Trophoblast cell (in vitro differentiated cells and primary cell): Measurements from ENCODE around the gene TJP3.

Source experiments
- DNase-seq, 2 donors: peaks; one replicate each; pipeline ENCODE4 v3.0.0-alpha.2; 2016
- H2AFZ ChIP-seq: 2 replicates; pipeline ENCODE4 v1.6.1; 2013; ENCODE audit warnings: low read length, moderate library complexity, mild to moderate bottlenecking; ENCODE audit not compliant: insufficient read depth, poor library complexity
- H2AK5ac ChIP-seq: 2 replicates; pipeline ENCODE4 v1.6.1; 2013; ENCODE audit warnings: mild to moderate bottlenecking, low read length
- H2BK120ac ChIP-seq: 2 replicates; pipeline ENCODE4 v1.6.1; 2013; ENCODE audit warnings: low read length, mild to moderate bottlenecking, moderate library complexity; ENCODE audit not compliant: insufficient read depth, poor library complexity
- H2BK12ac ChIP-seq: 2 replicates; pipeline ENCODE4 v1.6.1; 2013; ENCODE audit warnings: mild to moderate bottlenecking, low read length, moderate library complexity
- H2BK5ac ChIP-seq: 2 replicates; pipeline ENCODE4 v1.6.1; 2013; ENCODE audit warnings: low read length, low read depth, moderate library complexity, mild to moderate bottlenecking; ENCODE audit not compliant: poor library complexity
- H3K14ac ChIP-seq: 2 replicates; pipeline ENCODE4 v1.6.1; 2013; ENCODE audit warnings: mild to moderate bottlenecking, low read length
- H3K18ac ChIP-seq: 2 replicates; pipeline ENCODE4 v1.6.1; 2013; ENCODE audit warnings: mild to moderate bottlenecking, low read length
- H3K23ac ChIP-seq: 2 replicates; pipeline ENCODE4 v1.6.1; 2013; ENCODE audit warnings: low read length
- H3K27ac ChIP-seq: 2 replicates; pipeline ENCODE4 v1.5.1; 2013; ENCODE audit warnings: low read depth, mild to moderate bottlenecking, inconsistent platforms, low read length, moderate library complexity
- H3K27me3 ChIP-seq: 2 replicates; pipeline ENCODE4 v1.6.1; 2013; ENCODE audit warnings: inconsistent platforms, mild to moderate bottlenecking, low read length, moderate library complexity; ENCODE audit not compliant: insufficient read depth
- H3K36me3 ChIP-seq, 2 experiments: 1 replicate in 1 of 2; 2 replicates in 1 of 2; pipeline ENCODE4 v1.6.1; 2013; ENCODE audit warnings: low read length in 2 of 2, mild to moderate bottlenecking in 2 of 2, moderate library complexity in 1 of 2; ENCODE audit not compliant: insufficient read depth in 2 of 2, control insufficient read depth in 1 of 2
- H3K4ac ChIP-seq: 2 replicates; pipeline ENCODE4 v1.6.1; 2013; ENCODE audit warnings: low read depth, mild to moderate bottlenecking, low read length, moderate library complexity
- H3K4me1 ChIP-seq, 2 experiments: 1 replicate in 1 of 2; 2 replicates in 1 of 2; pipeline ENCODE4 v1.6.1; 2013; ENCODE audit warnings: low read length in 2 of 2, mild to moderate bottlenecking in 2 of 2, moderate library complexity in 1 of 2; ENCODE audit not compliant: insufficient read depth in 2 of 2, control insufficient read depth in 1 of 2
- H3K4me2 ChIP-seq: 2 replicates; pipeline ENCODE4 v1.6.1; 2013; ENCODE audit warnings: inconsistent platforms, mild to moderate bottlenecking, low read length, moderate library complexity
- H3K4me3 ChIP-seq: 2 replicates; pipeline ENCODE4 v1.5.1; 2013; ENCODE audit warnings: mild to moderate bottlenecking, low read depth, low read length, inconsistent platforms
- H3K79me1 ChIP-seq: one replicate; pipeline ENCODE4 v1.6.1; 2013; ENCODE audit warnings: low read length
- H3K79me2 ChIP-seq: 2 replicates; pipeline ENCODE4 v1.6.1; 2013; ENCODE audit warnings: low read length, mild to moderate bottlenecking; ENCODE audit not compliant: control insufficient read depth, insufficient read depth, poor library complexity
- H3K9ac ChIP-seq: 2 replicates; pipeline ENCODE4 v1.6.1; 2013; ENCODE audit warnings: mild to moderate bottlenecking, low read length
- H3K9me3 ChIP-seq: 2 replicates; pipeline ENCODE4 v1.6.1; 2013; ENCODE audit warnings: low read depth, mild to moderate bottlenecking, control low read depth, inconsistent platforms, low read length; ENCODE audit not compliant: insufficient read depth
- H4K12ac ChIP-seq: 2 replicates; pipeline ENCODE4 v1.6.1; 2013; ENCODE audit warnings: low read depth, mild to moderate bottlenecking, low read length, moderate library complexity
- H4K8ac ChIP-seq: 2 replicates; pipeline ENCODE4 v1.6.1; 2013; ENCODE audit warnings: low read depth, mild to moderate bottlenecking, low read length, moderate library complexity
- H4K91ac ChIP-seq: one replicate; pipeline ENCODE4 v1.6.1; 2013; ENCODE audit warnings: low read depth, mild to moderate bottlenecking, low read length, moderate library complexity
- WGBS: extraction: QIAGEN DNeasy Blood & Tissue Kit; methylation state at CpG from one replicate; pipeline ENCODE4 v1.1.7; 2013; ENCODE audit warnings: missing lambda C conversion rate; ENCODE audit not compliant: insufficient read length, insufficient coverage; ENCODE audit errors: extremely low coverage; 5-methylcytosine and 5-hydroxymethylcytosine counted together

TJP3 gene

DNA sequence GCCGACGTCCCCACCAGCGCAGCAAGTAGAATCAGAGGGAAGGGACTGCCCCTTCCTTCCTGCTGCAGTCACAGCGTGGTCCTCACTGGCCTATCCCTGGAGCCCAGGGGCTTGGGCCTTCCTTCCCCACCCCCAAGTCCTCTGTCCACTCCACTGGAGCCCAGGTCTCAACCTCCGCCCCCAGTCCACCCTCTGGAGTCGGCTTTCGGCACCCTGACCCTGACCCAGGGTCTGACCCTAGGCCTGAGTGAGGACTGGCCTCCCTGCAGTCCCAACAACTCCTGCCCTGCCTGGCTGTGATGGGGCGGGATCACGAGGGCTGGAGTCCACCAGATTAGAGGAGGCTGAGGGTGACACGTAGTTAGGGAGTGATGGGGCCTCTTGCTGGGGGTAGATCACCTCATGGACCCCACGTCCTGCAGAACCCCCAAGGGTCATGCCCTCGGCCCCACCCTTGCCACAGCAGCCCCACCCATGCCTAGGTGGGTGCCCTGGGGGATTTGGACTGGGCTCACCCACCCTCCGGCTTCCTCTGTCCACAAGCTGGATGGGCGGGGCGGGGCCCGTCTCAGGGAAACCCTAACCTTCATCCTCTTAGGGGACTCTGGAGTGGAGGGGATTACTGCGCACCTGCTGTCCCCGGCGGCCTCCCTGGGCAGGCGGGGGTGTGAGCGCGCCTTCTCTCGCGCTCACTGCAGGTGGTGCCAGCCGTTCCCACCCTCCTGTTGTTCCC is 60.0 kb downstream of the TJP3 start:
- H3K79me2 ChIP-seq: no peaks in the 10 kb centered on the region
- H3K14ac ChIP-seq: no peak overlapping the region
- H3K4ac ChIP-seq: no peak overlapping the region
- no peak overlapping the region for H2AK5ac ChIP-seq
- peaks cover 20 to 24% of the 10 kb centered on the region in 2 experiments for H3K36me3 ChIP-seq
- H2AFZ ChIP-seq: no peak overlapping the region
- no peak overlapping the region for H2BK12ac ChIP-seq
- H2BK5ac ChIP-seq: no peak overlapping the region
- no peak overlapping the region for H4K91ac ChIP-seq
- no peak for DNase-seq
- no peak overlapping the region for H3K4me3 ChIP-seq
- no peak overlapping the region for H3K4me2 ChIP-seq
- H3K18ac ChIP-seq: no peak overlapping the region
- H3K79me1 ChIP-seq: no peaks in the 10 kb centered on the region
- no peak overlapping the region for H3K27ac ChIP-seq
- WGBS: no CpG with 5 or more reads among the region's 25 CpGs
- no peak overlapping the region for H4K8ac ChIP-seq
- no peak overlapping the region for H4K12ac ChIP-seq
- no peak overlapping the region for H3K23ac ChIP-seq
- H3K27me3 ChIP-seq: no peaks in the 10 kb centered on the region
- no peaks in the 10 kb centered on the region for H3K9me3 ChIP-seq
- H3K9ac ChIP-seq: no peak overlapping the region
- H3K4me1 ChIP-seq: no peaks in the 10 kb centered on the region
- no peak overlapping the region for H2BK120ac ChIP-seq

DNA sequence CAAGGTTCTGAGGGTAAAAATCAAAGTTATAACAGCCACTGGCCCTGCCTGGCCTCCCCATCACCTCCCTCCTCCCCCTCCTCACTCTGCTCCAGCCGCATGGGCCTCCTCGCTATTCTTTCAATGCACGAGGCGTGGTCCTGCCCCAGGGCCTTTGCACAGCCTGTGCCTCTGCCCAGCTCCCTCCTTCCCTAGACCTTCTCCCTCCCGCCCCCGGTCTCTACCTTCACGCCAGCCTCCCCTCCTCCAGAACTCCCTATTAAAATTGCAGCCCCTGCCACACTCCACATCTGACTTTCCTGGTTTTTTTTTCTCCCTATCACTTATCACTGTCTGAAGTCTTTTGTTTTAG is 60.5 kb downstream of the TJP3 start:
- Histone ChIP-seq H3K27ac (no peak overlapping the region), H3K4ac (no peak overlapping the region), H3K23ac (no peak overlapping the region), H3K4me1 (no peaks in the 10 kb centered on the region), H3K27me3 (no peaks in the 10 kb centered on the region), H3K9ac (no peak overlapping the region), H3K4me3 (no peak overlapping the region), H2BK5ac (no peak overlapping the region), H2AK5ac (no peak overlapping the region), H3K4me2 (no peak overlapping the region), H3K79me1 (no peaks in the 10 kb centered on the region), H3K14ac (no peak overlapping the region), H4K8ac (no peak overlapping the region), H4K91ac (no peak overlapping the region), H3K79me2 (no peaks in the 10 kb centered on the region), H3K36me3 (peaks cover 20 to 24% of the 10 kb centered on the region in 2 experiments), H3K18ac (no peak overlapping the region), H2BK120ac (no peak overlapping the region), H4K12ac (no peak overlapping the region), H2AFZ (no peak overlapping the region), H2BK12ac (no peak overlapping the region), H3K9me3 (no peaks in the 10 kb centered on the region)
- no CpG with 5 or more reads among the region's 7 CpGs for WGBS
- DNase-seq: no peak

DNA sequence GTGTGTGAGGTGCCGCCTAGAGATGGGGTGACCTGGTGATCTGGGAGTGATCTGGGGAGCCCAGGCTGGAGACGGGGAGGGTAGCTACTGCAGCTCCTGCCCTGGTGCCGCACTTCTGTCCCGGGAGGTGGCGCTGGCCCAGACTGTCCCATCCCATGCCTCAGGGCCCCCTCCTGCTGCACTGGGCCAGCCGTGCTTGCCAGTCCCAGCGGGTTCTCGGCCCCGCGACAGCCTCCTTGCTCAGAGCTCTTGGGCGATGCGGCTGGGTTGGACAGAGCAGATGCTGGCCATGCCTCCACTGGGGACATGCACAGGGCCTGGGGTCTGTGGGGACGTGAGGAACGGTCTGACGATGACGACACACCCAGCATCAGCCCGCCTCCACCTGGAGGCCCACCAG is 61.3 kb downstream of the TJP3 start:
- Histone ChIP-seq H4K12ac (no peak overlapping the region), H4K8ac (no peak overlapping the region), H2BK12ac (no peak overlapping the region), H2BK5ac (no peak overlapping the region), H3K4me3 (no peak overlapping the region), H3K9me3 (no peaks in the 10 kb centered on the region), H3K23ac (no peak overlapping the region), H2BK120ac (no peak overlapping the region), H3K4me2 (no peak overlapping the region), H3K36me3 (peaks cover 20 to 24% of the 10 kb centered on the region in 2 experiments), H3K4ac (no peak overlapping the region), H3K4me1 (no peaks in the 10 kb centered on the region), H3K9ac (no peak overlapping the region), H2AK5ac (no peak overlapping the region), H3K27ac (no peak overlapping the region), H3K14ac (no peak overlapping the region), H3K18ac (no peak overlapping the region), H4K91ac (no peak overlapping the region), H3K27me3 (no peaks in the 10 kb centered on the region), H2AFZ (no peak overlapping the region), H3K79me1 (no peaks in the 10 kb centered on the region), H3K79me2 (no peaks in the 10 kb centered on the region)
- WGBS: no CpG with 5 or more reads among the region's 17 CpGs
- DNase-seq: no peak

DNA sequence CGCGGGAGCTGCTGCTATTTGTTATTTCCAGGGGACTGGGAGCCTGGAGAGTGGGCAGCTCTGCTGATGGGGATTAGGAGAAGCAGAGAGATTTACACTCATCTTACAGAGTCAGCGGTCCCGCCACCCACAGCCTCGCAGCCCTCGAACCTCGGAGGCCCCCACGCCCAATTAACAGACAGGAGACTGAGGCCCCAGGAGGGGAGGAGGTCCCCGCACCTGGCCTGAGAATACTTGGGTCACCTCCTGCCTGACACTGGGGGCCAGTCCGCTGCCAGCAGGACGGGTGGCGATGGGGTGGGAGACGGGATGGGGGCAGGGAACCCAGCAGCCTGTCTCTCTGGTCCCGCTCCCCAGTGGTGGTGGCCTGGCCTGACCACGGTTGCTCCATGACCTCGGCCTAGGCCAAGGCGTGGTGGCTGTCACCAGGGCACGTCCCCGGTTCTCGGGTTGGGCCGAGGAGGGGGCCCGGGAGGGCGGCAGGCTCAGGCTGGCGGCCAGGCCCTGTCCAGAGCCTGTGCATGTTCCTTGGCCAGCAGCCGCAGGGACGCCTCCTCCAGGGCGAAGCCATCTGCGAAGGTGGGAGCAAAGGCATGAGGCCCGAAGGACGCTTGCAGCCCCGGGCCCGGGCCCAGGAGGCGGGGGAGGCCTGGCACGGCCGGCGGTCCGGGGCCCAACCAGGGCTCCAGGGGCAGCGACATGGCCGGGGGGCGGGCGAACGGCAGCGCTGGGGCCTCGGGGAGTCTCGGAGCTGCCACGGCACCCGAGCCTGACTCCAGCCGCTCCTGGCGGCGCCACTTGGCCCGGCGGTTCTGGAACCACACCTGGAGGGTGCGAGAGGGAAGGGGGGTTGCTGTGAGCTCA is 62.2 kb downstream of the TJP3 start:
- Histone ChIP-seq H3K27ac (no peak overlapping the region), H3K4me3 (no peak overlapping the region), H3K9me3 (no peaks in the 10 kb centered on the region), H3K4ac (no peak overlapping the region), H3K27me3 (no peaks in the 10 kb centered on the region), H4K8ac (no peak overlapping the region), H4K12ac (no peak overlapping the region), H3K4me2 (no peak overlapping the region), H3K23ac (no peak overlapping the region), H2AK5ac (no peak overlapping the region), H3K79me2 (no peaks in the 10 kb centered on the region), H2AFZ (no peak overlapping the region), H2BK5ac (no peak overlapping the region), H3K14ac (no peak overlapping the region), H3K9ac (no peak overlapping the region), H3K36me3 (peaks cover 16 to 19% of the 10 kb centered on the region in 2 experiments), H2BK120ac (no peak overlapping the region), H4K91ac (no peak overlapping the region), H3K4me1 (no peaks in the 10 kb centered on the region), H2BK12ac (no peak overlapping the region), H3K79me1 (no peaks in the 10 kb centered on the region), H3K18ac (no peak overlapping the region)
- no peak for DNase-seq
- no CpG with 5 or more reads among the region's 53 CpGs for WGBS
